ENCODE data around the gene PSTPIP1. TPM values are rescaled to one million over a fixed set of nuclear protein-coding genes. Genes with fewer than 3 reads are reported as not detected.

The PSTPIP1 gene
- total and polyA plus RNA-seq, 2 of the 13 experiments (the other 11 are each of a cell fraction or from before 2014, with no cell fraction given), result 4.4 to 8.7 TPM

DNA sequence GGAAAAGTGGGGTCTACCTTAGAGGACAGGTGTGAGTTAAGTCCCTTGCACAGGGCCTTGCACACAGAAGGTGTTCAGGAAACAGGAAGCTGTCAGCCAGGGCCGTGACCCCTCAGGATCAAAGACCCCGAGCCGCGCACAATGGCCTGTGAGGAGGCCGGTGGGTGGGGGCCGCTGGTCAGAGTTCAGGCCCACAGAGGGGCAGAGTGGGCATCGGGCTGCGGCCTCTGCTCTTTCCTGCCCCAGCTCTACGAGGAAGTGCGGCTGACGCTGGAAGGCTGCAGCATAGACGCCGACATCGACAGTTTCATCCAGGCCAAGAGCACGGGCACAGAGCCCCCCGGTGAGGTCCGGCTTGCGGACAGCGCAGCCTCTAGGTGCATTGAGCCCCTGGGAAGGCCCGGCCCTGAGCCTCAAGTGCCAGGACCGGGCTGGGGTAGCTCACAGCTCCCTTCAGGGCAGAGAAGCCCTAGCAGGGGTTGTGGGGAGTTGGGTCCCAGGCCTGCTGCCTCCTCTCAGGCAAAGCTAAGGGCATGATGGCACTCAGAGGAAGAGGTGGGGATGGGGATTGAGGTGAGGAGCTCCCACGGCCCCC, 37.2 kb downstream of the PSTPIP1 start (continued):
- TF ChIP-seq RBFOX2 (IDR thresholded peaks at IDR 0.05; ENCODE audit: low read depth, low read length) (peak; percentile 63; the same call in 1 of the 2 replicates), ZNF552 (CRISPR knock-in tag; IDR thresholded peaks at IDR 0.05; ENCODE audit: borderline replicate concordance) (no peak), HDAC6 (IDR thresholded peaks at IDR 0.05; ENCODE audit: low read depth, low read length) (no peak), SOX13 (IDR thresholded peaks at IDR 0.05) (0 out of 2 replicates have a peak, but pooled peaks have one; percentile 17), SOX13 (CRISPR knock-in tag; conservative IDR thresholded peaks at IDR 0.05 in 1 of 2, IDR thresholded peaks at IDR 0.05 in 1 of 2) (peak in 1 of 2 experiments; percentile 83; a peak in 2 of 4 replicates), NCOR1 (IDR thresholded peaks at IDR 0.05; ENCODE audit: borderline replicate concordance, low read length) (peak; percentile 52; the same call in 1 of the 2 replicates), MBD4 (IDR thresholded peaks at IDR 0.05; ENCODE audit: borderline replicate concordance, low read length) (no peak), FOXO1 (CRISPR knock-in tag; IDR thresholded peaks at IDR 0.05) (peak; percentile 66; the same call in 1 of the 2 replicates), HDAC2 (CRISPR knock-in tag; IDR thresholded peaks at IDR 0.05) (peak; percentile 81), MYPOP (CRISPR knock-in tag; IDR thresholded peaks at IDR 0.05) (no peak; the same call in 1 of the 2 replicates), SNAPC2 (CRISPR knock-in tag; IDR thresholded peaks at IDR 0.05) (0 out of 2 replicates have a peak, but pooled peaks have one; percentile 58), CBFB (CRISPR knock-in tag; IDR thresholded peaks at IDR 0.05) (0 out of 2 replicates have a peak, but pooled peaks have one; percentile 34), TOPORS (CRISPR knock-in tag; IDR thresholded peaks at IDR 0.05) (peak; percentile 85; the same call in 1 of the 2 replicates), ZNF543 (CRISPR knock-in tag; IDR thresholded peaks at IDR 0.05) (peak; percentile 84), FOXP1 (IDR thresholded peaks at IDR 0.05) (no peak), FOXP1 (CRISPR knock-in tag; IDR thresholded peaks at IDR 0.05) (peak; percentile 48), EZH2 (conservative IDR thresholded peaks at IDR 0.05; ENCODE audit: low read depth, low read length) (no peak), ZNF562 (CRISPR knock-in tag; IDR thresholded peaks at IDR 0.05; ENCODE audit: borderline replicate concordance) (no peak), ISL2 (CRISPR knock-in tag; IDR thresholded peaks at IDR 0.05) (no peak), ZFP36L2 (CRISPR knock-in tag; IDR thresholded peaks at IDR 0.05) (0 out of 2 replicates have a peak, but pooled peaks have one; percentile 15), TEF (CRISPR knock-in tag; IDR thresholded peaks at IDR 0.05) (no peak)
- TF ChIP-seq, protein P1, sequence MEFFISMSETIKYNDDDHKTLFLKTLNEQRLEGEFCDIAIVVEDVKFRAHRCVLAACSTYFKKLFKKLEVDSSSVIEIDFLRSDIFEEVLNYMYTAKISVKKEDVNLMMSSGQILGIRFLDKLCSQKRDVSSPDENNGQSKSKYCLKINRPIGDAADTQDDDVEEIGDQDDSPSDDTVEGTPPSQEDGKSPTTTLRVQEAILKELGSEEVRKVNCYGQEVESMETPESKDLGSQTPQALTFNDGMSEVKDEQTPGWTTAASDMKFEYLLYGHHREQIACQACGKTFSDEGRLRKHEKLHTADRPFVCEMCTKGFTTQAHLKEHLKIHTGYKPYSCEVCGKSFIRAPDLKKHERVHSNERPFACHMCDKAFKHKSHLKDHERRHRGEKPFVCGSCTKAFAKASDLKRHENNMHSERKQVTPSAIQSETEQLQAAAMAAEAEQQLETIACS (CRISPR knock-in tag; IDR thresholded peaks at IDR 0.05), result no peak
- TF ChIP-seq, protein P2, sequence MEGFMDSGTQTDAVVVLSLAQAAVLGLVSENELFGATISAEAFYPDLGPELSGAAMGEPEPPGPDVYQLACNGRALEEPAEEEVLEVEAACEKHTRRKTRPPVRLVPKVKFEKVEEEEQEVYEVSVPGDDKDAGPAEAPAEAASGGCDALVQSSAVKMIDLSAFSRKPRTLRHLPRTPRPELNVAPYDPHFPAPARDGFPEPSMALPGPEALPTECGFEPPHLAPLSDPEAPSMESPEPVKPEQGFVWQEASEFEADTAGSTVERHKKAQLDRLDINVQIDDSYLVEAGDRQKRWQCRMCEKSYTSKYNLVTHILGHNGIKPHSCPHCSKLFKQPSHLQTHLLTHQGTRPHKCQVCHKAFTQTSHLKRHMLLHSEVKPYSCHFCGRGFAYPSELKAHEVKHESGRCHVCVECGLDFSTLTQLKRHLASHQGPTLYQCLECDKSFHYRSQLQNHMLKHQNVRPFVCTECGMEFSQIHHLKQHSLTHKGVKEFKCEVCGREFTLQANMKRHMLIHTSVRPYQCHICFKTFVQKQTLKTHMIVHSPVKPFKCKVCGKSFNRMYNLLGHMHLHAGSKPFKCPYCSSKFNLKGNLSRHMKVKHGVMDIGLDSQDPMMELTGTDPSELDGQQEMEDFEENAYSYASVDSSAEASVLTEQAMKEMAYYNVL (CRISPR knock-in tag; IDR thresholded peaks at IDR 0.05; ENCODE audit: borderline replicate concordance), result peak; percentile 77; the same call in 1 of the 2 replicates
- TF ChIP-seq, protein P3, sequence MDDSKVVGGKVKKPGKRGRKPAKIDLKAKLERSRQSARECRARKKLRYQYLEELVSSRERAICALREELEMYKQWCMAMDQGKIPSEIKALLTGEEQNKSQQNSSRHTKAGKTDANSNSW (CRISPR knock-in tag; IDR thresholded peaks at IDR 0.05; ENCODE audit: borderline replicate concordance), result no peak
- TF ChIP-seq, protein P4, sequence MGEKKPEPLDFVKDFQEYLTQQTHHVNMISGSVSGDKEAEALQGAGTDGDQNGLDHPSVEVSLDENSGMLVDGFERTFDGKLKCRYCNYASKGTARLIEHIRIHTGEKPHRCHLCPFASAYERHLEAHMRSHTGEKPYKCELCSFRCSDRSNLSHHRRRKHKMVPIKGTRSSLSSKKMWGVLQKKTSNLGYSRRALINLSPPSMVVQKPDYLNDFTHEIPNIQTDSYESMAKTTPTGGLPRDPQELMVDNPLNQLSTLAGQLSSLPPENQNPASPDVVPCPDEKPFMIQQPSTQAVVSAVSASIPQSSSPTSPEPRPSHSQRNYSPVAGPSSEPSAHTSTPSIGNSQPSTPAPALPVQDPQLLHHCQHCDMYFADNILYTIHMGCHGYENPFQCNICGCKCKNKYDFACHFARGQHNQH (CRISPR knock-in tag; IDR thresholded peaks at IDR 0.05), result no peak

Measured in HepG2 (cell line).